Colonic mucosa (tissue), 4 donors: ENCODE data around the gene VEZT. TPM values are rescaled to one million over a fixed set of nuclear protein-coding genes. Genes with fewer than 3 reads are reported as not detected.

Experiments used
- DNase-seq: peaks from one replicate; pipeline ENCODE4 v3.0.0-alpha.2; 2020
- H3K27ac ChIP-seq: fragments of 200-600 bp; one replicate; pipeline ENCODE4 v1.8.0; 2021
- H3K27me3 ChIP-seq: fragments of 200-600 bp; one replicate; pipeline ENCODE4 v1.8.0; 2021
- H3K36me3 ChIP-seq: fragments of 200-600 bp; one replicate; pipeline ENCODE4 v1.8.0; 2021
- H3K4me1 ChIP-seq: fragments of 200-600 bp; one replicate; pipeline ENCODE4 v1.8.0; 2021; ENCODE audit warnings: mild to moderate bottlenecking
- H3K4me3 ChIP-seq: fragments of 200-600 bp; one replicate; pipeline ENCODE4 v1.8.0; 2021
- H3K9ac ChIP-seq, 2 donors: one replicate each; pipeline ENCODE4 v1.7.0; 2013; ENCODE audit warnings: control low read depth in 2 of 2, low read depth in 2 of 2, low read length in 2 of 2
- H3K9me3 ChIP-seq: fragments of 200-600 bp; one replicate; pipeline ENCODE4 v1.8.0; 2021
- intact Hi-C: fragments of 100-400 bp; cut with DNase I; formaldehyde crosslinking; loops from one replicate; pipeline ENCODE4 v1.14.1; 2022
- total RNA-seq, 2 donors: library from RNA; stranded (reverse); fragmentation: NEBNext Ultra II Directional in 1 of 2; extraction: Animal tissue kit (Norgen Biotek cat#: 25700) in 1 of 2; gene quantifications; one replicate each; pipeline ENCODE4 v1.2.1, GENCODE V29; 2021
- TF ChIP-seq, protein P1 (sequence below): fragments of 200-600 bp; IDR thresholded peaks from one replicate; pipeline ENCODE4 v1.8.0; 2022; ENCODE audit warnings: antibody characterized with exemption, mild to moderate bottlenecking
- donor health status: healthy.
- donor health status: DM: no; HTN: no; CAD: no.
- donor health status: DM: no; HTN: no; CAD: no.

The VEZT gene
- total RNA-seq, 2 donors from 2014 or later, result 36.4 to 62.2 TPM

DNA sequence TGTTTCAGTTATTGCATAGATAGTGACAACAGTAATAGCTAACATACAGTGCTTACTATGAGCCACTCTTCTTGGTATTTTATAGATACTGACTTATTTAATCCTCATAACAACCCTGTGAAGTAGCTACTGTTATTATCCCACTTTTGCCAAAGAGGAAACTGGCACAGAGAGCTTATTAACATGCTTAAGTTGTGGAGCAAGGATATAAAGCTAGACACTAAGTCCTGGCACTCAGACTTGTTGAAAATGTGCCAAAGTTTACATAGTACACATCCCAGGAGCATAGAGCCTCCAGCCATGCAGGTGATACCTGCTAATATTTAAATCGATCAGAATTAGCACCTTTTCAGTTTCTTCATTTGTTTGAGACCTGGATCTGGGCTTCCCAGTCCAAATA lies 41.8 kb downstream of the VEZT start:
- TF ChIP-seq, protein P1, sequence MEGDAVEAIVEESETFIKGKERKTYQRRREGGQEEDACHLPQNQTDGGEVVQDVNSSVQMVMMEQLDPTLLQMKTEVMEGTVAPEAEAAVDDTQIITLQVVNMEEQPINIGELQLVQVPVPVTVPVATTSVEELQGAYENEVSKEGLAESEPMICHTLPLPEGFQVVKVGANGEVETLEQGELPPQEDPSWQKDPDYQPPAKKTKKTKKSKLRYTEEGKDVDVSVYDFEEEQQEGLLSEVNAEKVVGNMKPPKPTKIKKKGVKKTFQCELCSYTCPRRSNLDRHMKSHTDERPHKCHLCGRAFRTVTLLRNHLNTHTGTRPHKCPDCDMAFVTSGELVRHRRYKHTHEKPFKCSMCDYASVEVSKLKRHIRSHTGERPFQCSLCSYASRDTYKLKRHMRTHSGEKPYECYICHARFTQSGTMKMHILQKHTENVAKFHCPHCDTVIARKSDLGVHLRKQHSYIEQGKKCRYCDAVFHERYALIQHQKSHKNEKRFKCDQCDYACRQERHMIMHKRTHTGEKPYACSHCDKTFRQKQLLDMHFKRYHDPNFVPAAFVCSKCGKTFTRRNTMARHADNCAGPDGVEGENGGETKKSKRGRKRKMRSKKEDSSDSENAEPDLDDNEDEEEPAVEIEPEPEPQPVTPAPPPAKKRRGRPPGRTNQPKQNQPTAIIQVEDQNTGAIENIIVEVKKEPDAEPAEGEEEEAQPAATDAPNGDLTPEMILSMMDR, result no peak
- no peak for DNase-seq
- no peak overlapping the region for H3K9ac ChIP-seq
- no peaks in the 10 kb centered on the region for H3K9me3 ChIP-seq
- no peaks in the 10 kb centered on the region for H3K36me3 ChIP-seq
- intact Hi-C loops, result no loop called here
- H3K4me1 ChIP-seq, result no peaks in the 10 kb centered on the region
- no peak overlapping the region for H3K4me3 ChIP-seq
- no peak overlapping the region for H3K27ac ChIP-seq
- H3K27me3 ChIP-seq, result no peaks in the 10 kb centered on the region

DNA sequence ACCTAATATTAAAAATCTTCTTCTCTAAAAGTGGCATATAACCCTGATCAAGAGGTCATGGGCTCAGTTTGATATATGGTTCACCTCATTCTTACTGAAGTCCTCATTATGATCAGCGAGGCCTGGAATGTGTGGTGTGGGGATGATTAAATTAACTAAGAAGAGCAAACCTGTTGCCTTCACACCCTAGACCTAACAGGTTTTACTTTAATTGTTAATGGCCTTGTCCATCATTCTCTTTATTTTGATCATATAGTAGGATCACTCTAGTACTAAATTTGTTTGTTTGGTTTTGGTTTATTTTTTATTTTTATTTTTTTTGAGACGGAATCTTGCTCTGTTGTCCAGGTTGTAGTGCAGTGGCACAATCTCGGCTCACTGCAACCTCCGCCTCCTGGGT lies 43.5 kb downstream of the VEZT start:
- intact Hi-C loops, result no loop called here
- H3K4me1 ChIP-seq, result no peaks in the 10 kb centered on the region
- no peaks in the 10 kb centered on the region for H3K9me3 ChIP-seq
- no peak overlapping the region for H3K27ac ChIP-seq
- no peak overlapping the region for H3K9ac ChIP-seq
- H3K27me3 ChIP-seq, result no peaks in the 10 kb centered on the region
- H3K4me3 ChIP-seq, result no peak overlapping the region
- no peak for DNase-seq
- no peaks in the 10 kb centered on the region for H3K36me3 ChIP-seq
- TF ChIP-seq, protein P1, result no peak

DNA sequence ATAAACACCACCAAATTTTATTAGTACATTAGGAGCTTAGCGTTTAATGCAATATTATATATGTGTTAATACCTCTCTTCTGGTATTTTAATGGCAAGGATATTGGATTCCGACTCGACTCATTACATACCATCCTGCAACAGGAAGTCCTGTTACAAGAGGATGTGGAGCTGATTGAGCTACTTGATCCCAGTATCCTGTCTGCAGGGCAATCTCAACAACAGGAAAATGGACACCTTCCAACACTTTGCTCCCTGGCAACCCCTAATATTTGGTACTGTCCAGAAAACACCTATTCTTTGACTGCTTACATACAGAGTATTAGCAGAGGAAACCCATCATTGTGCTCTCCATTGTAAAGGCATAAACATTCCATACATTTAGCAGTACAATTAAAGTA lies 45.2 kb downstream of the VEZT start:
- Histone ChIP-seq H3K27me3 (no peaks in the 10 kb centered on the region), H3K9me3 (no peaks in the 10 kb centered on the region), H3K4me1 (no peaks in the 10 kb centered on the region), H3K36me3 (no peaks in the 10 kb centered on the region), H3K4me3 (no peak overlapping the region), H3K27ac (no peak overlapping the region), H3K9ac (no peak overlapping the region)
- DNase-seq, result no peak
- TF ChIP-seq, protein P1, result no peak
- intact Hi-C loops, result no loop called here

DNA sequence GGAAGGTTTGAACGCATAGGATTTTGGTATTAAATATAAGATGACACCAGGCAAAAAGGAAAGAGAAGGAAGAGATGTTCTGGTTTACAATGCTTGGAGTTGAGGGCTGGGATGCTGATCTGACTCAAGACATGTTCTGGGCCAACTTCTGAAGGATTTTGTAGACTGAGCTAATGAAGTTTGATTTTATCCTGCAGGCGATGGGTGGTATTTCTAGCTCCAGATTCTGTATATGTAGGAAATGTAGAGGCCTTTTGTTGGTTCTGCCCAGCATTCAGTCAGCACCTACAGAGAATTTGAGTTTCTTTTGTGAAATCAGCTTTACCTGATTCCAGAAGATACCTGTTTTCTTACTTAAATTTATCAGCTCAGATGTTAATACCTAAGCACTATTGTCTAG lies 48.2 kb downstream of the VEZT start:
- Histone ChIP-seq H3K9ac (no peak overlapping the region), H3K4me3 (no peak overlapping the region), H3K9me3 (no peaks in the 10 kb centered on the region), H3K27ac (no peak overlapping the region), H3K36me3 (no peaks in the 10 kb centered on the region), H3K4me1 (no peaks in the 10 kb centered on the region), H3K27me3 (no peaks in the 10 kb centered on the region)
- DNase-seq, result no peak
- intact Hi-C loops, result no loop called here
- TF ChIP-seq, protein P1, result no peak

DNA sequence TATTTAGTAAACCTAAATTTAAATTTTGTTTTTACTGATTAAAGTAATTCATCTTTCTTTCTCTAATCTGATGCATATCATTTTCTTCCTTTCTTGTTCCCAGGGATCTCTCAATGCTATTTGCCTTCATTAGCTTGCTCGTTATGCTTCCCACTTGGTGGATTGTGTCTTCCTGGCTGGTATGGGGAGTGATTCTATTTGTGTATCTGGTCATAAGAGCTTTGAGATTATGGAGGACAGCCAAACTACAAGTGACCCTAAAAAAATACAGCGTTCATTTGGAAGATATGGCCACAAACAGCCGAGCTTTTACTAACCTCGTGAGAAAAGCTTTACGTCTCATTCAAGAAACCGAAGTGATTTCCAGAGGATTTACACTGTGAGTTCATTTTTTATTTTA lies 48.6 kb downstream of the VEZT start:
- Histone ChIP-seq H3K9ac (no peak overlapping the region), H3K27ac (no peak overlapping the region), H3K4me3 (no peak overlapping the region), H3K4me1 (no peaks in the 10 kb centered on the region), H3K9me3 (no peaks in the 10 kb centered on the region), H3K27me3 (no peaks in the 10 kb centered on the region), H3K36me3 (no peaks in the 10 kb centered on the region)
- intact Hi-C loops, result no loop called here
- no peak for DNase-seq
- TF ChIP-seq, protein P1, result no peak

DNA sequence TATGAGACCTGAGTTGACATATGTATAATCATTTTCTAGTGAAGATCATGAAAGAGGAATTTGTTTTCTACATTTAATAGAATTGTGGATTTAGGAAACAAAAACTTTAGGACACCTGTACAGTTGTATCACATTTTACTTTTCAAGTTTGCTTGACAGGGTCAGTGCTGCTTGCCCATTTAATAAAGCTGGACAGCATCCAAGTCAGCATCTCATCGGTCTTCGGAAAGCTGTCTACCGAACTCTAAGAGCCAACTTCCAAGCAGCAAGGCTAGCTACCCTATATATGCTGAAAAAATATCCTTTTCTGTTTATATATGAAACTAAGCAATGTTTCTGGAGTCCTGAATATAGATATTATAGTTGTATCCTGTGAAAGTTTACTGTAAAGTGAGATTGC lies 52.3 kb downstream of the VEZT start:
- H3K9ac ChIP-seq, result no peak overlapping the region
- no peak for DNase-seq
- H3K4me3 ChIP-seq, result no peak overlapping the region
- intact Hi-C loops, result no loop called here
- TF ChIP-seq, protein P1, result no peak
- no peaks in the 10 kb centered on the region for H3K36me3 ChIP-seq
- H3K4me1 ChIP-seq, result no peaks in the 10 kb centered on the region
- no peaks in the 10 kb centered on the region for H3K27me3 ChIP-seq
- no peak overlapping the region for H3K27ac ChIP-seq
- H3K9me3 ChIP-seq, result no peaks in the 10 kb centered on the region
